ENCODE results near the gene MAPK6.

MAPK6 gene

DNA sequence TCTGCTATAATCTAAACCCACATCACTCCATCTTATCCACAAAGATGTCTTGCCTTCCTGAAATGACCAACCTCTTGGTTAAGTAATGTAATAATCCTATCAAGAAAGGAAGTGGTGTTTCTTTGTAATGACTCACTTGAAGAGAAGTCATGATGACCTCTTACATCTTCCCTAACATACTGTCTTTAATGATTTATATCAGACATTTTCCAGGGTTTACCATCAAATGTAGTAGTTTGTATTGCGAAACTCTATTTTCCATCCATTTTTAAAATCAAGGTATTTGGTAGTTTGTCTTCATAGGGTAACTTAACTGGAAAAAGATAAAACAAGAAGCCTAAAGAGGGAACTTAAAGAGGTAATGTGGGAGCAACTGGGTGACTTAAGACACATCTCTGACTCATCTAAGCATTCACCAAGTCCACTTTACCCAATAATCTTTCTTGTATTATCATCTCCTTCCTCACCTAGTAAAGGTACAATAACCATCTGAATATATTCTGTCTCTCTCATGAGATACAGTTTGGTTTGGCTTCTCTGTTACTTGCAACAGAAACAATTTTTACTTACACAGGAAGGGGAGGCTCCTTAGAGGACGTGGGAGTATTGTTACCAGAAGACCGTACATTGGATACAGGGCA lies 5.7 kb upstream of the MAPK6 start:
- Histone ChIP-seq H3K4me1 (ENCODE audit: control insufficient read depth, insufficient read depth, low read length) (peaks cover 7% of the 10 kb centered on the region), H3K4me3 (ENCODE audit: low read length) (no peak overlapping the region), H3K9ac (ENCODE audit: low read length) (no peak overlapping the region), H3K36me3 (ENCODE audit: control insufficient read depth, insufficient read depth, low read length) (no peaks in the 10 kb centered on the region), H3K27me3 (ENCODE audit: control insufficient read depth, insufficient read depth, low read length) (no peaks in the 10 kb centered on the region), H3K9me3 (ENCODE audit: control insufficient read depth, low read length) (no peaks in the 10 kb centered on the region)

DNA sequence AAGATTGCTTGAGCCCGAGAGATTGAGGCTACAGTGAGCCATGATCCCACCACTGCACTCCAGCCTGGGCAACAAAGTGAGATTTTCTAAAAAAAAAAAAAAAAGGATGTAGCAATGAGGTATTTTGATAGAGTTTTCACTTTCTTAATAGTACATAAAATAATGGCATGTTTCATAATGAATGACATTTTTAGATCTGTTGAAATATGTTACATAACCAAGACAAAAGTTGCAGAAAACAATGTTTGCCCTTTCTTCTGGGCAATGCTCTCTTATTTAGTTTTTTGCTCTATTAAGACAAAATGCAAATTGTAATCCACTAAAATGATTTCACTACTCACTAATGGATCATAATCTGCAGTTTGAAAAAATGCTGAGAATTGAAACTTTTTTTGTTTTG lies 4.4 kb upstream of the MAPK6 start:
- Histone ChIP-seq H3K27me3 (ENCODE audit: control insufficient read depth, insufficient read depth, low read length) (no peaks in the 10 kb centered on the region), H3K36me3 (ENCODE audit: control insufficient read depth, insufficient read depth, low read length) (no peaks in the 10 kb centered on the region), H3K9ac (ENCODE audit: low read length) (no peak overlapping the region), H3K9me3 (ENCODE audit: control insufficient read depth, low read length) (no peaks in the 10 kb centered on the region), H3K4me1 (ENCODE audit: control insufficient read depth, insufficient read depth, low read length) (peaks cover 4% of the 10 kb centered on the region), H3K4me3 (ENCODE audit: low read length) (no peak overlapping the region)

DNA sequence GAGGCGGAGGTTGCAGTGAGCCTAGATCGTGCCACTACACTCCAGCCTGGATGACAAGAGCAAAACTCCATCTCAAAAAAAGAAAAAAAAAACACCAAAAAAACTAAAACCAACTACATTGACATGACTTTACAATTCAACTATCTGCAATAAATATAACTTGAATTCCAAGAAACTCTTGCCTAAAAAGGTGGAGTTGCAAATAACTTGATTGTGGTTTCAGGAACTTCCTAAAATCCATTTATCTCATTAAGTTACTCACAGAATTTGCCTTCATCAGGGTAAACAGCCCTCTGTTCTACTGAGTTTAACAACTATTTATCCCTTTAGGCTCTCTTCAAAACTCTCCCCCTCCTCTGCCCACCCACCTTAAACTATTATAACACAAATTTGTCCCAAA lies 2.7 kb upstream of the MAPK6 start:
- H3K36me3 ChIP-seq (ENCODE audit: control insufficient read depth, insufficient read depth, low read length): no peaks in the 10 kb centered on the region
- H3K9ac ChIP-seq (ENCODE audit: low read length): no peak overlapping the region
- no peaks in the 10 kb centered on the region for H3K9me3 ChIP-seq (ENCODE audit: control insufficient read depth, low read length)
- peaks cover 4% of the 10 kb centered on the region for H3K4me1 ChIP-seq (ENCODE audit: control insufficient read depth, insufficient read depth, low read length)
- no peaks in the 10 kb centered on the region for H3K27me3 ChIP-seq (ENCODE audit: control insufficient read depth, insufficient read depth, low read length)
- no peak overlapping the region for H3K4me3 ChIP-seq (ENCODE audit: low read length)

DNA sequence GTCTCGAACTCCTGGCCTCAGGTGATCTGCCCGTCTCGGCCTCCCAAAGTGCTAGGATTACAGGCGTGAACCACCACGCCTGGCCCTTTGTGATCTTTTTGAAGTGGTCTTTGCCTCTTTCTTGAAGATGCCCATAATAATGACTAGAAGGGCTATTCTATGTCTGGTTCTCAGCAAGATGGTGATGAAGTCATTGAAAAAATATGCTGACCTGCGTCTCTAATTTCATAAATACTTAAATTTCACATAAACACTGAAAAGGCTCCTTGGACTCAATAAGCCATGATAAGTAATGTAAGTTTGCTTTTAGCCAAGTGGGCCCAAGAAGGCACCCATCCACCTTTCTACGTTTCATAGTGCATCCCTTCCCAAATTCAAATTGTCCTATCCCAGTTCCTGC lies 775 bp upstream of the MAPK6 start:
- H3K27me3 ChIP-seq (ENCODE audit: control insufficient read depth, insufficient read depth, low read length): no peaks in the 10 kb centered on the region
- H3K9ac ChIP-seq (ENCODE audit: low read length): peak overlapping the region; percentile 71
- no peaks in the 10 kb centered on the region for H3K36me3 ChIP-seq (ENCODE audit: control insufficient read depth, insufficient read depth, low read length)
- H3K4me1 ChIP-seq (ENCODE audit: control insufficient read depth, insufficient read depth, low read length): peaks cover 16% of the 10 kb centered on the region
- no peaks in the 10 kb centered on the region for H3K9me3 ChIP-seq (ENCODE audit: control insufficient read depth, low read length)
- H3K4me3 ChIP-seq (ENCODE audit: low read length): no peak overlapping the region

DNA sequence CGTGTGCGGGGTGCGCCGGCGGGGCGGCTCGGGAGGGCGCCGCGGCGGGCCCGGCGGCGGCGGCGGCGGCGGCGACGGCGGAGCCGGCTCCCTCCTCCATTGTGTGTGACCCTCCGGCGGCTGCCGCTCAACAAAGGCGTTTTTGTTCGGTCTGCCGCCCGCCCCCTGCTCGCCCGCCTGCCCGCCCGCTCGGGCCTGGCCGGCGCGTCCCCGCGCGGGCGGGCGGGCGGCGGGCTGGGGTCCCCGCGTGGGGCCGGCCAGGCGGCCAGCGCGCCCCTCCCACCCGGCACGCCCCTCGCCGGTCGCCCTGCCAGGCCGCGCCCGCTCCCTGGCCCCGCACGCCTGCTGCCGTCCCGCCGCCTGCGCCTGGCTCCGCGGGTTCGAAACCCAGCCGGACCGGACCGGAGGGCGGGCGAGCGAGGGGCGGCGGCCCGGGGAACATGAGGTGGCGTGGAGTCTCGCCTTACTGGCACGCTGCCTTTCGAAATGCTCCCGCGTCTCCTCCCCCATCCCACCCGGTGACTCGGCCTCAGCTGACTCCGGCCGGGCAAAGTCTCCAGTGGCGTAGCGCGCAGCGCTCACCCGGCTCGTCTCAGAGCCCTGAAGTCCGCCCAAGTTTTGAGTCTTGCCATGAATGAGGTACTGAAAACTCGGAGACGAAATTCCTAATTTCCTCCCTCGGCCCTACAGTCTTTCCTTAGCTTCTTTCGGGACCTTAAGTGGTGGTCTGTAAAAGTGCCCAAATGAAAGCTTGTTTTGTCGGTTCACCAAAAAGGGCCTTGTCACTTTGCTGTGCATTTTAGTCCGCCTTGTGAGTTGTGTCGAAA lies 588 bp downstream of the MAPK6 start:
- Histone ChIP-seq H3K9ac (ENCODE audit: low read length) (peak overlapping the region; percentile 84), H3K4me3 (ENCODE audit: low read length) (peak overlapping the region; percentile 47), H3K27me3 (ENCODE audit: control insufficient read depth, insufficient read depth, low read length) (no peaks in the 10 kb centered on the region), H3K9me3 (ENCODE audit: control insufficient read depth, low read length) (no peaks in the 10 kb centered on the region), H3K36me3 (ENCODE audit: control insufficient read depth, insufficient read depth, low read length) (no peaks in the 10 kb centered on the region), H3K4me1 (ENCODE audit: control insufficient read depth, insufficient read depth, low read length) (peaks cover 19% of the 10 kb centered on the region)

DNA sequence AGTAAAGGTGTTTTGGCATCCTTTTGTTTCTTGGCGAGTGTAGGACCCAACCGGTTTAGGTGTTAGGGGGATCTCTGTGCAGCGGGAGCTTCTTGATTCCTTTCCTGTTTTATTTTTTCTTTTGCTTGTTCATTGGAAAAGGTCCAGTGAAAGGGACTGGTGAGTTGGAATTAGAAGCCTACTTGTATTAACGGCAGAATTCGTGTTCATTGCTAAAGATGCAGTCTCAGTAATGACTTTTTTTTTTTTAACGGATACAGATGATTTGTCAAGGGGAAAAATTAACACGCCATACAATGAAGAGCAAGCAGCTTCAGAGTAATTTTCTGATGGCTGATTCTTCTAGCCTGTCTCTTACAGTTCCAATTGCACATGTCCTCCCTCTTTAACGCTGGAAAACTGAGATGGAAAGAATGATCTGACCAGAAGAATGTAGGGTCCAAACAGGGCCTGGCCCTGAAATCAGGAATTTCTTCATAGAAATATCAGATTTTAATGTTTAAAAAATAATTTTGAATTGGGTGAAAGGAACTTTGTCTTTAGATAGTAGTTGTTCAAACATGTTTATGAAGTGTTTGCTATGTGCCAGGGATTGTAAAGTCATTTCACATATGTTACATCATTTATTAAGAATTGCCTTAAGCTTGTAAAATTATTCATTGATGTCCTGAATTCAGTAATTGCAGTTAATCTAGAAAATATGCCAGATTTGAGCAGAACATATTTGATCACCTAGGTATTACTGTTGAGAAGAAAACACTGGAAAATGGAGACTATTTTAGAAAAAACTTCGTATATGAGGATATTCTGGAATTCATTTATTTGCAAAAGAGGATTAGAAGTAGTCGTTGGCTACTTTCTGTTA lies 1.4 kb downstream of the MAPK6 start:
- peaks cover 19% of the 10 kb centered on the region for H3K4me1 ChIP-seq (ENCODE audit: control insufficient read depth, insufficient read depth, low read length)
- H3K27me3 ChIP-seq (ENCODE audit: control insufficient read depth, insufficient read depth, low read length): no peaks in the 10 kb centered on the region
- no peaks in the 10 kb centered on the region for H3K36me3 ChIP-seq (ENCODE audit: control insufficient read depth, insufficient read depth, low read length)
- H3K4me3 ChIP-seq (ENCODE audit: low read length): peak overlapping the region; percentile 47
- H3K9me3 ChIP-seq (ENCODE audit: control insufficient read depth, low read length): no peaks in the 10 kb centered on the region
- H3K9ac ChIP-seq (ENCODE audit: low read length): peak overlapping the region; percentile 84

DNA sequence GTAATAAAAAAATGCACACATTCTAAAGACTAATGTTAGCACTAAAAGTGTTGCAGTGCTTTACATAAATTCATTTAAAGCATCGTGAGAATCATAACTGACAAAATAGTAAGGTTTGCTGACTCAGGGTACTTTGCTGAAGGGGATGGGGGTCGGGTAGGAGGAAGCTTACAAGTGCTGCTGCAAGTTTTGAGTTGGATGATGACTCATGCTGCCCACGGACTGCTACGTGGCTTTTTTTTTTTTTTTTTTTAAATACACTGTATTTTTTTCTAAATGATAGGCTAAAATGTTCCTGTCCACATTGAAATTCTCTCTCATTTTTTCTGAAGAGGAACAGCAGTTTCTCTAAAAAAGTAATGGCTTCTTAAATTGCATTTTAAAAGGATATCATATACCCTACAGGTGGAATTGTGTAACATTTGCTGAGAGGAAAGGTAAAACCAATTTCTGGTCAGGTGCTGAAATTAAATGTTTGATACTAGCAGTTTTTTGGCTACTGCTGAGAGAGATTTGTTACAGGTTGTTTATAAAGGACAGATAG lies 2.2 kb downstream of the MAPK6 start:
- no peaks in the 10 kb centered on the region for H3K27me3 ChIP-seq (ENCODE audit: control insufficient read depth, insufficient read depth, low read length)
- H3K4me3 ChIP-seq (ENCODE audit: low read length): no peak overlapping the region
- no peaks in the 10 kb centered on the region for H3K36me3 ChIP-seq (ENCODE audit: control insufficient read depth, insufficient read depth, low read length)
- no peaks in the 10 kb centered on the region for H3K9me3 ChIP-seq (ENCODE audit: control insufficient read depth, low read length)
- peak overlapping the region; percentile 84 for H3K9ac ChIP-seq (ENCODE audit: low read length)
- peaks cover 19% of the 10 kb centered on the region for H3K4me1 ChIP-seq (ENCODE audit: control insufficient read depth, insufficient read depth, low read length)

DNA sequence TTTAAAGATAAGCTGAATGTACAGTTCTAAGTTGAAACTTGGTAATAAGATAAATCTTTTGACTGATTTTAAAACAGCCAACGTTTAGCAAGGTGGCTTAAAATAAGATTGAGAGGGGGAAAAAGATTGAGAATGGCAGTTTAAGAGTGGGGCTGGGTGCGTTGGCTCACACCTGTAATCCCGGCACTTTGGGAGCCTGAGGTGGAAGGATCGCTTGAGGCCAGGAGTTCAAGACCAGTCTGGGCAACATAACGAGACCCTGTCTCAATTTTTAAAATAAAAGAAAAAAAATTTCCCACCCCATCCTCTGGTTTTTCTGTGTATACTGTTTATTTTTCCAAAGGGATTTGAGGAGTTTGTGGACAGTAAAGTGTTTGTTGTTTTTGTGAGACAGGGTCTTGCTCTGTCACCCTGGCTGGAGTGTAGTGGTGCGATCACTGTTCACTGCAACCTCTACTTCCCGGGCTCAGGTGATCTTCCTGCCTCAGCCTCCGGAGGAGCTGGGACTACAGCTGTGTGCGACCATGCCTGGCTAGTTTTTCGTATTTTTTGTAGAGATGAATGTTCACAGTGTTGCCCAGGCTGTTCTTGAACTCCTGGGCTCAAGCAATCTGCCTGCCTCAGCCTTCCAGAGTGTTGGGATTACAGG lies 3.0 kb downstream of the MAPK6 start:
- peak overlapping the region; percentile 37 for H3K9ac ChIP-seq (ENCODE audit: low read length)
- H3K4me3 ChIP-seq (ENCODE audit: low read length): no peak overlapping the region
- H3K4me1 ChIP-seq (ENCODE audit: control insufficient read depth, insufficient read depth, low read length): peaks cover 19% of the 10 kb centered on the region
- H3K36me3 ChIP-seq (ENCODE audit: control insufficient read depth, insufficient read depth, low read length): no peaks in the 10 kb centered on the region
- H3K27me3 ChIP-seq (ENCODE audit: control insufficient read depth, insufficient read depth, low read length): no peaks in the 10 kb centered on the region
- H3K9me3 ChIP-seq (ENCODE audit: control insufficient read depth, low read length): no peaks in the 10 kb centered on the region

DNA sequence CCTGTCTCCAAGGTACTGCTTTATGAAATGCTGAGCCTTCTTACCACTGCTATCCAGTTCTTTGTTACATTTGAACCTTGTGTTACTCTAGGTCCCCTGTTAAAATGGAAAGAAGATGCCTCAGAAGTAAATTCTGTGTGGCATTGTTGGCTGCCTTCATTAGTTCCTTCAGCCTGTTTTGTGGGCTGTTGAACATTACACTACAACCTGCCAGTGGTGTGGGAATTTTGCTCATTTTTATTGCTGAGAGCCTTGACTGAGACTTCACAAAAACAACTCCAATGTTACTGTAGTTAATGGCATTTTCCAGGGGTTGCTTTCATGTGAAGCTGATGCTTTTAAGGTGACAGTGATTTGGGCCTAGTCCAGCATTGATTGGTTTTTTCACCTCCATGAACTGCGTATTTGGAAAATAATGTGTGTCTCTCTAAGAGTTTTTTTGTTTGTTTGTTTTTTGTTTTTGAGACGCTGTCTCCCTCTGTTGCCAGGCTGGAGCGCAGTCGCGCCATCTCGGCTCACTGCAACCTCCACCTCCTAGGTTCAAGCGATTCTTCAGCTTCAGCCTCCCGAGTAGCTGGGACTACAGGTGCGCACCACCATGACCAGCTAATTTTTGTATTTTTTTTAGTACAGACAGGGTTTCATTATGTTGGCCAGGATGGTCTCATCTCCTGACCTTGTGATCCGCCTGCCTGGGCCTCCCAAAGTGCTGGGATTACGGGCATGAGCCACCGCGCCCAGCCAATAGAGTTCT lies 4.3 kb downstream of the MAPK6 start:
- H3K9ac ChIP-seq (ENCODE audit: low read length): peak overlapping the region; percentile 0
- no peaks in the 10 kb centered on the region for H3K27me3 ChIP-seq (ENCODE audit: control insufficient read depth, insufficient read depth, low read length)
- no peak overlapping the region for H3K4me3 ChIP-seq (ENCODE audit: low read length)
- peaks cover 19% of the 10 kb centered on the region for H3K4me1 ChIP-seq (ENCODE audit: control insufficient read depth, insufficient read depth, low read length)
- H3K36me3 ChIP-seq (ENCODE audit: control insufficient read depth, insufficient read depth, low read length): no peaks in the 10 kb centered on the region
- no peaks in the 10 kb centered on the region for H3K9me3 ChIP-seq (ENCODE audit: control insufficient read depth, low read length)

DNA sequence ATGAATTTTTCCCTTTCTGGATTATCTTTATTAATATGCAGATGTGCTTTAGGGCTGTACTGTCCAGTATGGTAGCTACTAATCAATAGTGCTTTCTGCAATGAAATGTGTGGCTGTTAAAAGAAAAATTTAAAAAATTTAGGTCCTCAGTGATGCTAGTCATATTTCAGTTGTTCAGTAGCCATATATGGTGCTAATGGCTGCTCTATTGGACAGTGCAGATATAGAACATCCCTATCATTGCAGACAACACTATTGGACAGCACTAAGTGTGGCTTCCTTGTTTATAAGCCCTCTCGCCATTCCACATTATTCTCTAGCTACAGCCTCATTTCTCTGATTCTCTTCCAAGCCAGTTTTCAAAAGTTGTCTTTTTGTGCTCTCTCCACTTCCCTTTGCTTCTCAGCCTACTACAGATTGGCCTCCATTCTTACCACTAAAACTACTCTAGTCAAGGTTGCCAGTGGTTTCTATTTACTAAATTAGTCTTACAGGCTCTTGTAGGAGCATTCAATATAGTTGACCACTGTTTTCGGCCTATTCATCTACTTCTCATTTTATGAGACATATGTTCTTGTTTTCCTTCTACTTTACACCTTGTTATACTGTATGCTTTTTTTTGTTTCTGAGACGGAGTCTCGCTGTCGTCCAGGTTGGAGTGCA lies 9.5 kb downstream of the MAPK6 start:
- no peak overlapping the region for H3K4me3 ChIP-seq (ENCODE audit: low read length)
- H3K9ac ChIP-seq (ENCODE audit: low read length): no peak overlapping the region
- H3K9me3 ChIP-seq (ENCODE audit: control insufficient read depth, low read length): no peaks in the 10 kb centered on the region
- H3K36me3 ChIP-seq (ENCODE audit: control insufficient read depth, insufficient read depth, low read length): no peaks in the 10 kb centered on the region
- no peaks in the 10 kb centered on the region for H3K27me3 ChIP-seq (ENCODE audit: control insufficient read depth, insufficient read depth, low read length)
- peaks cover 5% of the 10 kb centered on the region for H3K4me1 ChIP-seq (ENCODE audit: control insufficient read depth, insufficient read depth, low read length)

DNA sequence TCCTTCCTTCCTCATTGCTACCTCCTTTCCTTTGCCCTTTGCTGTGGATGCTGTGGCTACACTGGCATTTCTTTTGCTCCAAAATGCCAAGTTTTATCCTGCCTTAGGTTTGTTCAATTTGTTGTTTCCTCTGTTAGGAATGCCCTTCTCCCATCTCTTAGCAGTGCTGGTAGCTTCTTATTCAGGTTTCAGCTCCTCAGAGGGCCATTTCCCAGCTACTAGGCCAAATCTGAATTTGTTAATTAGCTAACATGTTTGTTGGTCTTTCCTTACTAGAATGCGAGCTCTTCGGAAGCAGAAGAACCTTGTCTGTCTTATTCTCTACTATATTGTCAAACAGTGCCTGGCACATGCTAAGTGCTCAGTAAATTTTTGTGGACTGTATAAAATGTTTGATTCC lies 11.0 kb downstream of the MAPK6 start:
- no peak overlapping the region for H3K9ac ChIP-seq (ENCODE audit: low read length)
- H3K4me1 ChIP-seq (ENCODE audit: control insufficient read depth, insufficient read depth, low read length): peaks cover 5% of the 10 kb centered on the region
- no peaks in the 10 kb centered on the region for H3K27me3 ChIP-seq (ENCODE audit: control insufficient read depth, insufficient read depth, low read length)
- no peaks in the 10 kb centered on the region for H3K36me3 ChIP-seq (ENCODE audit: control insufficient read depth, insufficient read depth, low read length)
- H3K4me3 ChIP-seq (ENCODE audit: low read length): no peak overlapping the region
- H3K9me3 ChIP-seq (ENCODE audit: control insufficient read depth, low read length): no peaks in the 10 kb centered on the region
